NCI-H2107 (cell line): ENCODE measurements around the gene RIMS3.
"Not testable (repeated sequence)": the region's sequence is repeated elsewhere in the genome, so short reads cannot be mapped to it uniquely, and the experiment has no call there.

Experiments used
- DNase-seq: peaks from one replicate; lab custom pipeline; 2025; lab: John Stamatoyannopoulos, UW

The RIMS3 gene

GRCh38 chr1:40630488-40631223 is 34.8 kb downstream of the RIMS3 start:
- DNase-seq = no peak

GRCh38 chr1:40629546-40629945 is 35.9 kb downstream of the RIMS3 start:
- not testable (repeated sequence) for DNase-seq

- DNase-seq = no peak
These were observed 36.6 kb downstream of the RIMS3 start for GRCh38 chr1:40628903-40629292.

GRCh38 chr1:40627987-40628902 is 37.2 kb downstream of the RIMS3 start:
- no peak for DNase-seq

- no peak for DNase-seq
These were observed 39.1 kb downstream of the RIMS3 start for GRCh38 chr1:40626383-40626770.

GRCh38 chr1:40625476-40626382 is 39.8 kb downstream of the RIMS3 start:
- no peak for DNase-seq

- no peak for DNase-seq
These were observed 40.4 kb downstream of the RIMS3 start for GRCh38 chr1:40625076-40625475.

- no peak for DNase-seq
These were observed 42.4 kb downstream of the RIMS3 start for GRCh38 chr1:40622936-40623629.

GRCh38 chr1:40621821-40622450 is 43.5 kb downstream of the RIMS3 start:
- DNase-seq = no peak

- no peak for DNase-seq
These were observed 44.8 kb downstream of the RIMS3 start for GRCh38 chr1:40620586-40621210.

- DNase-seq = no peak
These were observed 45.3 kb downstream of the RIMS3 start for GRCh38 chr1:40620150-40620549.

GRCh38 chr1:40618108-40618507 is 47.4 kb downstream of the RIMS3 start:
- no peak for DNase-seq

GRCh38 chr1:40612345-40612831 is 53.1 kb downstream of the RIMS3 start:
- DNase-seq = peak; percentile 51

- no peak for DNase-seq
These were observed 55.3 kb downstream of the RIMS3 start for GRCh38 chr1:40610156-40610555.

GRCh38 chr1:40607921-40608320 is 57.6 kb downstream of the RIMS3 start:
- DNase-seq = no peak

GRCh38 chr1:40606978-40607377 is 58.5 kb downstream of the RIMS3 start:
- DNase-seq = no peak

- no peak for DNase-seq
These were observed 59.3 kb downstream of the RIMS3 start for GRCh38 chr1:40606194-40606593.

GRCh38 chr1:40599926-40600325 is 65.6 kb downstream of the RIMS3 start:
- DNase-seq = no peak

GRCh38 chr1:40595623-40596022 is 69.9 kb downstream of the RIMS3 start:
- DNase-seq = no peak

GRCh38 chr1:40594187-40594531 is 71.3 kb downstream of the RIMS3 start:
- no peak for DNase-seq
